Activated naive CD8-positive, alpha-beta T cell treated with anti-CD3 and anti-CD28 coated beads, Interleukin-2, amount 10 ng/mL, durations not matched to agents 7 days and 5 days (primary cell): Measurements from ENCODE around the gene RABGAP1. TPM values are rescaled to one million over a fixed set of nuclear protein-coding genes. Genes with fewer than 3 reads are reported as not detected.
A peak's percentile ranks its signal among the peaks of the same experiment; 100 is the strongest.

Experiments
- ATAC-seq: fragments of 150-1000 bp; cut with Tn5 transposase; one replicate; pipeline ENCODE4 v1.10.0; 2021; ENCODE audit warnings: low read depth, moderate library complexity
- POLR2A ChIA-PET: fragments of 350-600 bp; sonication (Branson Sonifier 250); formaldehyde crosslinking; loops from one replicate; lab custom pipeline; 2021; ENCODE audit warnings: antibody characterized with exemption; lab: Charles Lee
- DNase-seq: peaks from one replicate; pipeline ENCODE4 v3.0.0; 2021
- H3K27ac Mint-ChIP-seq: one replicate; pipeline ENCODE4 v1.8.0; 2022; ENCODE audit warnings: mild to moderate bottlenecking, mixed read lengths
- H3K27me3 Mint-ChIP-seq: one replicate; pipeline ENCODE4 v1.8.0; 2022; ENCODE audit warnings: mild to moderate bottlenecking, moderate library complexity, mixed read lengths
- H3K36me3 Mint-ChIP-seq: one replicate; pipeline ENCODE4 v1.8.0; 2021; ENCODE audit warnings: mild to moderate bottlenecking, mixed read lengths
- H3K4me1 Mint-ChIP-seq: one replicate; pipeline ENCODE4 v1.8.0; 2021; ENCODE audit warnings: mixed read lengths
- H3K4me3 Mint-ChIP-seq: one replicate; pipeline ENCODE4 v1.8.0; 2022; ENCODE audit warnings: mild to moderate bottlenecking, moderate library complexity, mixed read lengths
- H3K9me3 Mint-ChIP-seq: one replicate; pipeline ENCODE4 v1.8.0; 2021; ENCODE audit warnings: mixed read lengths
- total RNA-seq, 2 experiments: library from RNA; stranded (reverse); gene quantifications; one replicate each; pipeline ENCODE4 v1.2.3, GENCODE V29; 2021

The RABGAP1 gene
- total RNA-seq, 2 experiments from 2014 or later, result 25.5 to 27.7 TPM

- Mint-ChIP-seq H3K9me3 (no peaks in the 10 kb centered on the region), H3K4me1 (peaks cover 10% of the 10 kb centered on the region), H3K4me3 (no peak overlapping the region), H3K27ac (no peak overlapping the region), H3K36me3 (peaks cover 2% of the 10 kb centered on the region), H3K27me3 (no peaks in the 10 kb centered on the region)
- no peak for ATAC-seq
- POLR2A ChIA-PET, result interaction anchor here (3.3 to 4.2 kb wide), 2 partner anchors 12 to 25 kb away, joined by 23 to 55 read pairs; partner anchors contain the start of genes RABGAP1 and RC3H2
- DNase-seq, result no peak
Observed at GRCh38 chr9:122929796-122930354, 10.9 kb upstream of the RABGAP1 start.

GRCh38 chr9:122930541-122931225 lies 10.1 kb upstream of the RABGAP1 start:
- DNase-seq, result no peak
- Mint-ChIP-seq H3K27ac (no peak overlapping the region), H3K4me1 (peaks cover 13% of the 10 kb centered on the region), H3K36me3 (peaks cover 4% of the 10 kb centered on the region), H3K4me3 (no peak overlapping the region), H3K27me3 (no peaks in the 10 kb centered on the region), H3K9me3 (no peaks in the 10 kb centered on the region)
- no peak for ATAC-seq
- POLR2A ChIA-PET, result interaction anchor here (1.0 to 4.2 kb wide), 5 partner anchors 11 to 103 kb away, joined by 3 to 55 read pairs (median 23); partner anchors contain the start of genes PDCL, RABGAP1, RC3H2 and ZBTB6

GRCh38 chr9:122931226-122932121 lies 9.3 kb upstream of the RABGAP1 start, which contains the start of gene ZBTB26:
Gene ZBTB26 (minus strand): TSS chr9:122931512. CDS start chr9:122919934, 11,578 bp downstream.
- Mint-ChIP-seq H3K27me3 (no peaks in the 10 kb centered on the region), H3K36me3 (peaks cover 8% of the 10 kb centered on the region), H3K9me3 (no peaks in the 10 kb centered on the region), H3K27ac (peak within 1 kb of the TSS; percentile 85), H3K4me1 (peaks cover 13% of the 10 kb centered on the region), H3K4me3 (no peak within 1 kb of the TSS)
- DNase-seq (peak; percentile 85), ATAC-seq (peak; percentile 98)
- POLR2A ChIA-PET, result interaction anchor here (0.5 to 4.2 kb wide), 10 partner anchors 10 to 904 kb away, joined by 3 to 55 read pairs (median 4); partner anchors contain the start of genes PDCL, RABGAP1, RC3H2 and ZBTB6

GRCh38 chr9:122936464-122936863 lies 4.4 kb upstream of the RABGAP1 start:
- DNase-seq (no peak), ATAC-seq (no peak)
- Mint-ChIP-seq H3K27ac (no peak overlapping the region), H3K4me1 (peaks cover 21% of the 10 kb centered on the region), H3K9me3 (no peaks in the 10 kb centered on the region), H3K4me3 (no peak overlapping the region), H3K27me3 (no peaks in the 10 kb centered on the region), H3K36me3 (peaks cover 11% of the 10 kb centered on the region)
- POLR2A ChIA-PET, result no interaction called here

- Mint-ChIP-seq H3K36me3 (peaks cover 11% of the 10 kb centered on the region), H3K9me3 (no peaks in the 10 kb centered on the region), H3K4me3 (no peak overlapping the region), H3K27me3 (no peaks in the 10 kb centered on the region), H3K4me1 (peaks cover 25% of the 10 kb centered on the region), H3K27ac (no peak overlapping the region)
- ATAC-seq (no peak), DNase-seq (no peak)
- POLR2A ChIA-PET, result no interaction called here
Observed at GRCh38 chr9:122936883-122937282, 3.9 kb upstream of the RABGAP1 start.

GRCh38 chr9:122939601-122940000 lies 1.2 kb upstream of the RABGAP1 start:
- Mint-ChIP-seq H3K4me3 (no peak overlapping the region), H3K36me3 (peaks cover 13% of the 10 kb centered on the region), H3K4me1 (peaks cover 26% of the 10 kb centered on the region), H3K27ac (peak overlapping the region; percentile 58), H3K9me3 (no peaks in the 10 kb centered on the region), H3K27me3 (no peaks in the 10 kb centered on the region)
- ATAC-seq, result no peak
- no peak for DNase-seq
- POLR2A ChIA-PET, result interaction anchor here (1.3 to 4.1 kb wide), 3 partner anchors 8 to 59 kb away, joined by 3 to 55 read pairs (median 26); partner anchors contain the start of genes ZBTB26 and ZBTB6

- DNase-seq (no peak), ATAC-seq (no peak)
- H3K4me3 Mint-ChIP-seq, result peak overlapping the region; percentile 97
- peaks cover 23% of the 10 kb centered on the region for H3K4me1 Mint-ChIP-seq
- POLR2A ChIA-PET, result interaction anchor here (0.6 to 4.1 kb wide), 9 partner anchors 9 to 419 kb away, joined by 3 to 55 read pairs (median 5); partner anchors contain the start of genes RC3H2, ZBTB26 and ZBTB6
- peaks cover 9% of the 10 kb centered on the region for H3K36me3 Mint-ChIP-seq
- H3K27me3 Mint-ChIP-seq, result no peaks in the 10 kb centered on the region
- H3K27ac Mint-ChIP-seq, result peak overlapping the region; percentile 83
- no peaks in the 10 kb centered on the region for H3K9me3 Mint-ChIP-seq
Observed at GRCh38 chr9:122940454-122940748, 419 bp upstream of the RABGAP1 start.

GRCh38 chr9:122941582-122942234 lies 888 bp downstream of the RABGAP1 start:
- ATAC-seq (no peak), DNase-seq (no peak)
- Mint-ChIP-seq H3K4me3 (peak overlapping the region; percentile 97), H3K27ac (peak overlapping the region; percentile 94), H3K36me3 (peaks cover 2% of the 10 kb centered on the region), H3K9me3 (no peaks in the 10 kb centered on the region), H3K27me3 (no peaks in the 10 kb centered on the region), H3K4me1 (peaks cover 31% of the 10 kb centered on the region)
- POLR2A ChIA-PET, result interaction anchor here (1.3 to 4.1 kb wide), 5 partner anchors 10 to 41 kb away, joined by 5 to 55 read pairs (median 10); partner anchors contain the start of genes RC3H2, ZBTB26 and ZBTB6

- DNase-seq, result no peak
- no peak for ATAC-seq
- Mint-ChIP-seq H3K27ac (no peak overlapping the region), H3K36me3 (peaks cover 7% of the 10 kb centered on the region), H3K9me3 (no peaks in the 10 kb centered on the region), H3K27me3 (no peaks in the 10 kb centered on the region), H3K4me1 (peaks cover 41% of the 10 kb centered on the region), H3K4me3 (no peak overlapping the region)
- POLR2A ChIA-PET, result interaction anchor here (0.6 kb wide), 1 partner anchor 46 kb away, joined by 3 read pairs; no protein-coding TSS in a partner anchor
Observed at GRCh38 chr9:122944960-122945888, 4.4 kb downstream of the RABGAP1 start.

- Mint-ChIP-seq H3K9me3 (no peaks in the 10 kb centered on the region), H3K27ac (no peak overlapping the region), H3K4me1 (peaks cover 35% of the 10 kb centered on the region), H3K36me3 (peaks cover 7% of the 10 kb centered on the region), H3K4me3 (no peak overlapping the region), H3K27me3 (no peaks in the 10 kb centered on the region)
- DNase-seq, result no peak
- POLR2A ChIA-PET, result interaction anchor here (0.6 kb wide), 1 partner anchor 378 kb away, joined by 4 read pairs; no protein-coding TSS in a partner anchor
- ATAC-seq, result no peak
Observed at GRCh38 chr9:122946461-122947005, 5.7 kb downstream of the RABGAP1 start.

GRCh38 chr9:122948313-122948712 lies 7.5 kb downstream of the RABGAP1 start:
- peak overlapping the region; percentile 54 for H3K4me3 Mint-ChIP-seq
- ATAC-seq (no peak), DNase-seq (no peak)
- H3K27me3 Mint-ChIP-seq, result no peaks in the 10 kb centered on the region
- H3K27ac Mint-ChIP-seq, result no peak overlapping the region
- peaks cover 9% of the 10 kb centered on the region for H3K36me3 Mint-ChIP-seq
- peaks cover 27% of the 10 kb centered on the region for H3K4me1 Mint-ChIP-seq
- POLR2A ChIA-PET, result interaction anchor here (0.7 kb wide), 1 partner anchor 17 kb away, joined by 4 read pairs; the partner anchor contains the start of gene ZBTB26
- no peaks in the 10 kb centered on the region for H3K9me3 Mint-ChIP-seq
